Embryonic facial prominence (tissue), 1 donor: ENCODE measurements around the gene OLIG1.

Source experiments
- DNase-seq: peaks from one replicate; pipeline ENCODE4 v3.0.0-alpha.2; 2016; ENCODE audit errors: extremely low spot score

The OLIG1 gene

GRCh38 chr21:33063375-33063883 lies 6.5 kb upstream of the OLIG1 start:
- no peak for DNase-seq

- no peak for DNase-seq
Measured at GRCh38 chr21:33063907-33064622, 5.9 kb upstream of the OLIG1 start.

GRCh38 chr21:33064623-33065390 lies 5.1 kb upstream of the OLIG1 start:
- DNase-seq, result no peak

GRCh38 chr21:33067043-33067442 lies 2.9 kb upstream of the OLIG1 start:
- DNase-seq, result no peak

- DNase-seq, result no peak
Measured at GRCh38 chr21:33067457-33067856, 2.5 kb upstream of the OLIG1 start.

- no peak for DNase-seq
Measured at GRCh38 chr21:33069243-33069642, 698 bp upstream of the OLIG1 start.

GRCh38 chr21:33069645-33069993 lies 322 bp upstream of the OLIG1 start:
- no peak for DNase-seq

- no peak for DNase-seq
Measured at GRCh38 chr21:33070744-33070997, 730 bp downstream of the OLIG1 start.

GRCh38 chr21:33070998-33071769 lies 1.2 kb downstream of the OLIG1 start:
- no peak for DNase-seq

- DNase-seq, result no peak
Measured at GRCh38 chr21:33071770-33072306, 1.9 kb downstream of the OLIG1 start.

GRCh38 chr21:33073636-33074035 lies 3.7 kb downstream of the OLIG1 start:
- DNase-seq, result no peak

GRCh38 chr21:33075128-33075527 lies 5.2 kb downstream of the OLIG1 start:
- peak; percentile 63 for DNase-seq

- DNase-seq, result no peak
Measured at GRCh38 chr21:33075596-33076195, 5.8 kb downstream of the OLIG1 start.

- no peak for DNase-seq
Measured at GRCh38 chr21:33076600-33077329, 6.8 kb downstream of the OLIG1 start.

GRCh38 chr21:33078907-33079582 lies 9.1 kb downstream of the OLIG1 start:
- no peak for DNase-seq

- no peak for DNase-seq
Measured at GRCh38 chr21:33080376-33080775, 10.4 kb downstream of the OLIG1 start.

- no peak for DNase-seq
Measured at GRCh38 chr21:33080776-33081175, 10.8 kb downstream of the OLIG1 start.

GRCh38 chr21:33088384-33088783 lies 18.4 kb downstream of the OLIG1 start:
- no peak for DNase-seq

GRCh38 chr21:33089395-33090119 lies 19.6 kb downstream of the OLIG1 start:
- no peak for DNase-seq

- DNase-seq, result no peak
Measured at GRCh38 chr21:33096426-33096825, 26.5 kb downstream of the OLIG1 start.
